ENCODE measurements around the gene ETNK1.

DNA sequence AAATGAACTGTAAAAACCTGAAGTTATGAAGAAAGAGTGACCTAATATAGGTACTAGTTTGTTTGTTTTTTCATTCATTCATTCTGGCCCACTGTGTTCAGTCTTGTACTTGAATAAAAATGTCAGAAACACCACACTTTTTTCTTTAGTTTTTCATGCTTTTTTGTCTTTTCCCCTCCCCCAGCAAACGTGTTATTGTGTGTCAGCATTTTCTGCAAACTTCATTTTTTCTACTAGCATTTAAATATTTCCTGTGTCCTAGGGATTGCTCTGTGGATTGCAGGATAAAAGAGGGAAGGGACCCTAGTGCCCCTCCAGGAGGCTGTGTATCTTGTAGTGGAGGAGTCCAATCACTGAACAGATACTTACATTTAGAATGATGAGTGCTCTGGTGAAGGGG lies 42.2 kb downstream of the ETNK1 start:
- TF ChIP-seq, protein P1, sequence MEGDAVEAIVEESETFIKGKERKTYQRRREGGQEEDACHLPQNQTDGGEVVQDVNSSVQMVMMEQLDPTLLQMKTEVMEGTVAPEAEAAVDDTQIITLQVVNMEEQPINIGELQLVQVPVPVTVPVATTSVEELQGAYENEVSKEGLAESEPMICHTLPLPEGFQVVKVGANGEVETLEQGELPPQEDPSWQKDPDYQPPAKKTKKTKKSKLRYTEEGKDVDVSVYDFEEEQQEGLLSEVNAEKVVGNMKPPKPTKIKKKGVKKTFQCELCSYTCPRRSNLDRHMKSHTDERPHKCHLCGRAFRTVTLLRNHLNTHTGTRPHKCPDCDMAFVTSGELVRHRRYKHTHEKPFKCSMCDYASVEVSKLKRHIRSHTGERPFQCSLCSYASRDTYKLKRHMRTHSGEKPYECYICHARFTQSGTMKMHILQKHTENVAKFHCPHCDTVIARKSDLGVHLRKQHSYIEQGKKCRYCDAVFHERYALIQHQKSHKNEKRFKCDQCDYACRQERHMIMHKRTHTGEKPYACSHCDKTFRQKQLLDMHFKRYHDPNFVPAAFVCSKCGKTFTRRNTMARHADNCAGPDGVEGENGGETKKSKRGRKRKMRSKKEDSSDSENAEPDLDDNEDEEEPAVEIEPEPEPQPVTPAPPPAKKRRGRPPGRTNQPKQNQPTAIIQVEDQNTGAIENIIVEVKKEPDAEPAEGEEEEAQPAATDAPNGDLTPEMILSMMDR (IDR thresholded peaks at IDR 0.05): no peak
- no peak for TF ChIP-seq POLR2A (IDR thresholded peaks at IDR 0.05)
